Measurements from ENCODE around the gene GOLGA6D.
"Not testable (repeated sequence)": the region's sequence is repeated elsewhere in the genome, so short reads cannot be mapped to it uniquely, and the experiment has no call there.

Gene GOLGA6D

DNA sequence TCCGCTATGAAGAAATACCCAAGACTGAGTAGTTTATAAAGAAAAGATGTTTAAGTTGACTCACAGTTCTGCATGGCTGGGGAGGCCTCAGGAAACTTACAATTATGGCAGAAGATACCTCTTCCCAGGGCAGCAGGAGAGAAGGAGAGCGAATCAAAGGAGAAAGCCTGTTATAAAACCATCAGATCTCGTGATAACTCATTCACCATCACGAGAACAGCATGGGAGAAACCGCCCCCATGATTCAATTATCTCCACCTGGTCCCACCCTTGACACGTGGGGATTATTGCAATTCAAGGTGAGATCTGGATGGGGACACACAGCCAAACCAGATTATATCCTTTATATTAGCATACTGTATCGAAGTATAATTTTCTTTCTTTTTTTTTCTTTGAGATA is 49.5 kb downstream of the GOLGA6D start:
- not testable (repeated sequence) for DNase-seq (ENCODE audit: low read depth)

DNA sequence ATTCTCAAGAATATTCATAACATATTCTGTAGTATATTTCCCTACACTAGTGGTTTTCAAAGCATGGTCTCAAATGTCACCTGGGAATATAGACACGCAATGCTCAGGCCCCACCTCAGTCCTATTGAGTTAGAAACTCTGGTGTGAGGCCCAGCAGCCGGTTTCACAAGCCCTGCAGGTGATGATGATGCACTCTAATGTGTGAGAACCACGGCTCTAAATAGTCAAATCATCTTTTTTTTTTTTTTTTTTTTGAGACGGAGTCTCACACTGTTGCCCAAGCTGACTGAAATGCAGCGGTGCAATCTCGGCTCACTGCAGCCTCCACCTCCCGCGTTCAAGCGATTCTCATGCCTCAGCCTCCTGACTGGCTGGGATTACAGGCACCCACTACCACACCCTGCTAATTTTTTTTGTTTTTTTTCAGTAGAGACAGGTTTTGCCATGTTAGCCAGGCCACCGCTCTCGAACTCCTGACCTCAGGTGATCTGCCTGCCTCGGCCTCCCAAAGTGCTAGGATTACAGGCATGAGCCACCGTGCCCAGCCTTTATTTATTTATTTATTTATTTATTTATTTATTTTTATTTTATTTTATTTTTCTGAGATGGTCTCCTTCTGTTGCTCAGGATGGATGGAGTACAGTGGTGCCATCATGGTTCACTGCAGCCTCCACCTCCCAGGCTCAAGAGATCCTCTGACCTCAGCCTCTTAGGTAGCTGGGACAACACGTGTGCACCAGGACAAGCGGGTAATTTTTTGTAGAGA is 51.2 kb downstream of the GOLGA6D start:
- not testable (repeated sequence) for DNase-seq (ENCODE audit: low read depth)

DNA sequence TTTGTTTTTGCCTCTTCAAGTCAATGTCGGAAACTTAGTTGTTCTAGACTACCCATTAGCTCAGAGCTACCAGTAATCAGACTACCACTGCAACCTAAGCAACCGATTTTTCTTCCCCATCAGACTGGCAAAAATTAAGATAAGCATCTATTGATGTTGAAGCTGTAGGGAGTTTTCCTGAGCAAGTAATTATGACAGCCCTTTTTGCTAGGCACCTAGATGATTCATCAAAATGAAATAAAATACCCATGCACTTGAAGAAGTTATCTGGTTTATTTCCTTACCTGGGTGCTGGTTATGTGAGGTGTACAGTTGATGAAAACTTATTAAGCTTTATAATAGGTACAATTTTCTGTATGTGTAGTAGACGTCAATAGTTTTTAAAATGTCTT is 52.7 kb downstream of the GOLGA6D start:
- DNase-seq (ENCODE audit: low read depth): no peak

DNA sequence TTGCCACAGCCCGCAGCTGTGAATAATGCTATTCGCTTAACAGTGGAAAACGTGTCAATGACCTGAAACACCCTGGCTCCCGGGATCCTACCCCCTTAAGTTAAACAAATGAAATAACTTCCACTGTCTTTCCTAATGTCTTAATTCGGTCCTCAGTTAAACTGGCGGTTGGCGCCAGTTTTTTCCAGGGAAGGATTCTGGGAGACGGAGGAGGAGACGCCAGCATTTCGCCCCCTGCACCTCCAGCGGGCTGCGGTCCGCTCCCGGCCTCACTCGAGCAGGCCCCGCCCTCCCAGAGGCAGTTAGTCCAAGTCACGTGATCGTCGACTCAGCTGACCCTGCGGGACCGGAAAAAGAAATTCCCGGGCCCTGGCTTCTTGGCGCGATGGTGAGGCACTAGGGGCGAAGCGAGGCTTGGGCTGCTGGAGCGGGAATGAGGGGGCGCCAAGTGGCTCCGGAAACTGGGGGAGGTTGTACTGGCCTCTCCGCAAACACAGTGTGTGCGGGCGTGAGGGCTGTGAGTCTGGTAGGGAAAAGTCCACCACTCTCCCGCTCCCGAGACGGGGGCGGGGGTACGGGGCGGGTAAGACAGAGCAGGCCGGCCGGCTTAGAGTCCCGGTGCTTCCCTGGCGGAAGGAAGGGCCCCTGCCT is 53.2 kb downstream of the GOLGA6D start, which contains the start of gene COMMD4:
Gene COMMD4 (plus strand): TSS at position 359 of the 651 bp plus-strand sequence. CDS start 27 bp downstream, at position 386.
- DNase-seq (ENCODE audit: low read depth): peak; percentile 42

DNA sequence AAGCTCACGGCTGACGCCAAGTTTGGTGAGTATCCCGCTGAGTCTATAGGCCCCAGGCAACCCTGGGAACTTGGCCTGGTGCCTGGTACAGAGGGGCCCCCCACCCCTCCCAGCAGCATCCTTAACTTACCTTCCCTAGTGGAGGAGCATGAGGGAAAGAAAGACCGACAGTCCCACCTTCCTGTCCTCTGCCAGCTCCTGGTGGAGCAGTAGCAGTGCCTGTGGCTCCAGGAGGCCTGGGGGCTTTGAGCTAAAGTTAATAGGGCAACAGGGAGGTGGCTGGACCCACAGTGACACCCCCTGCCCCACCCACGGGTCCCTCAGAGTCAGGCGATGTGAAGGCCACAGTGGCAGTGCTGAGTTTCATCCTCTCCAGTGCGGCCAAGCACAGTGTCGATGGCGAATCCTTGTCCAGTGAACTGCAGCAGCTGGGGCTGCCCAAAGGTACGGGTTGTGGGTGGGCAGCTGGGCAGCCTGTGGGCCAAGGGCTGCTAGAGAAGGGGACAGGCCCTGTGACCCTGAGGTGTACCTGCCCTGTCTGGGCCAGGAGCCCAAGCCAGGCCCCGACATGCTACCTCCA is 56.1 kb downstream of the GOLGA6D start:
- no peak for DNase-seq (ENCODE audit: low read depth)

DNA sequence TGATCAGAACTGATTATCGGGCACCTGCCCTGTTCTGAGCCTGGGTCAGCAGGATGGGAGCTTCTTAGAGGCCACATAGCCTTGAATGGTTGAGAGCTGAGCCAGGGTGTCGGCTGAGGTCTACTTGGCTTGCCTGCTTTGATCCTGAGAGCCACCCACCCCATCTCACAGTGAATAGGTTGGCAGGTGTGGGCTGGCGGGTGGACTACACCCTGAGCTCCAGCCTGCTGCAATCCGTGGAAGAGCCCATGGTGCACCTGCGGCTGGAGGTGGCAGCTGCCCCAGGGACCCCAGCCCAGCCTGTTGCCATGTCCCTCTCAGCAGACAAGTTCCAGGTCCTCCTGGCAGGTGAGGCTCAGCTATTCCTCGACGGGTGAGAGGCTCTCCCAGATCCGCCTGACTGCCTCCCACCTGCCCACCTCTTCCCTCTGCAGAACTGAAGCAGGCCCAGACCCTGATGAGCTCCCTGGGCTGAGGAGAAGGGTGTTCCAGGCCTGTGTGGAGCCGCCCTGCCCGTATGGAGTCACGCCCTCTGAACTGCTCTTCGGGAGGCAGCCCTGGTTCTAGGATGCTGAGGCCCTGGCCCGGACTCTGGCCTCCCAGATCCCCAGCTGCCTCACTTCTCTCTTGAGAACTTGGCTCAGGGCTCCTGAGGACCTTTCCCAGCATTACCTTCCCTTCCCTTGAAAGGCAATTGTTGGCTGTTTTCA is 57.1 kb downstream of the GOLGA6D start:
- DNase-seq (ENCODE audit: low read depth): no peak

DNA sequence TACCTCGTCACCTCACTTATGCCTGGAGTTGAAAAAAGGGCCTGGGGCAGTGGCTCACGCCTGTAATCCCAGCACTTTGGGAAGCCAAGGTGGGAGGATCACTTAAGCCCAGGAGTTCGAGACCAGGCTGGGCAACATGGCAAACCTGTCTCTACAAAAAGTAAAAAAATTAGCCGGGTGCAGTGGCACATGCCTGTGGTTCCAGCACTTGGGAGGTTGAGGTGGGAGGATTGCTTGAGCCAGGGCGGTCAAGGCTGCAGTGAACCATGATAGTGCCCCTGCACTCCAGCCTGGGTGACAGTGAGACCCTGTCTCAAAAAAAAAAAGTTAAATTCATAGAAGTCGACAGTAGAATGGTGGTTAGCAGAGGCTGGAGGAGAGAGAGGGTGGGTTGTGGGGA is 59.6 kb downstream of the GOLGA6D start:
- DNase-seq (ENCODE audit: low read depth): no peak

DNA sequence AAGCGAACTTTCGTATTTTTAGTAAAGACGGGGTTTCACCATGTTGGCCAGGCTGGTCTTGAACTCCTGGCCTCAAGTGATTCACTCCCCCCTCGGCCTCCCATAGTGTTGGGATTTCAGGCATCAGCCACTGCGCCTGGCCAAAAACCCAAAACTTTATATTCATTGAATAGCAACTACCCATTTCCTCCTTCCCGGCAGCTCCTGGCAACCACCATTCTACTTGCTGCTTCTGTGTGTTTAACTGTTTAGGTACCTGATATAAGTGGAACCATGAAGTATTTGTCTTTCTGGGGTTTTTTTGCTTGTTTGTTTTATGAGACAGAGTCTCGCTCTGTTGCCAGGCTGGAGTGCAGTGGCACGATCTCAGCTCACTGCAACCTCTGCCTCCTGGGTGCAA is 61.3 kb downstream of the GOLGA6D start:
- DNase-seq (ENCODE audit: low read depth): not testable (repeated sequence)

Data from stimulated activated CD8-positive, alpha-beta memory T cell treated with anti-CD3 and anti-CD28 coated beads, Interleukin-12 subunit alpha, Interleukin-12 subunit beta, amount 100 ng/mL, for 1 hour (primary cell).